ENCODE data around the gene TSEN2.
"Not testable (repeated sequence)": the region's sequence is repeated elsewhere in the genome, so short reads cannot be mapped to it uniquely, and the experiment has no call there.

TSEN2 gene

GRCh38 chr3:12472796-12473195, 11.5 kb upstream of the TSEN2 start:
- peak; percentile 40 for DNase-seq

- DNase-seq = peak; percentile 85
These were observed 10.8 kb upstream of the TSEN2 start for GRCh38 chr3:12473511-12473910.

- no peak for DNase-seq
These were observed 7.9 kb upstream of the TSEN2 start for GRCh38 chr3:12476238-12476897.

- no peak for DNase-seq
These were observed 7.0 kb upstream of the TSEN2 start for GRCh38 chr3:12477256-12477655.

GRCh38 chr3:12478326-12478725, 6.0 kb upstream of the TSEN2 start:
- no peak for DNase-seq

GRCh38 chr3:12479198-12479597, 5.1 kb upstream of the TSEN2 start:
- DNase-seq = not testable (repeated sequence)

- peak; percentile 77 for DNase-seq
These were observed 4.3 kb upstream of the TSEN2 start for GRCh38 chr3:12479919-12480427.

- DNase-seq = no peak
These were observed 870 bp upstream of the TSEN2 start for GRCh38 chr3:12483410-12483809.

- DNase-seq = no peak
These were observed 445 bp upstream of the TSEN2 start for GRCh38 chr3:12483872-12484197.

GRCh38 chr3:12484983-12485327, 675 bp downstream of the TSEN2 start:
- no peak for DNase-seq

GRCh38 chr3:12486001-12486400, 1.7 kb downstream of the TSEN2 start:
- no peak for DNase-seq

GRCh38 chr3:12486916-12487315, 2.6 kb downstream of the TSEN2 start:
- DNase-seq = no peak

- no peak for DNase-seq
These were observed 3.1 kb downstream of the TSEN2 start for GRCh38 chr3:12487336-12487735.

- DNase-seq = no peak
These were observed 3.5 kb downstream of the TSEN2 start for GRCh38 chr3:12487786-12488185.

- DNase-seq = no peak
These were observed 5.1 kb downstream of the TSEN2 start for GRCh38 chr3:12489368-12489767.

GRCh38 chr3:12489832-12490231, 5.6 kb downstream of the TSEN2 start:
- no peak for DNase-seq

- DNase-seq = no peak
These were observed 6.3 kb downstream of the TSEN2 start for GRCh38 chr3:12490547-12490946.

GRCh38 chr3:12495749-12496452, 11.6 kb downstream of the TSEN2 start:
- DNase-seq = no peak

GRCh38 chr3:12496453-12496761, 12.1 kb downstream of the TSEN2 start:
- no peak for DNase-seq

GRCh38 chr3:12499474-12499873, 15.2 kb downstream of the TSEN2 start:
- DNase-seq = no peak

- no peak for DNase-seq
These were observed 17.2 kb downstream of the TSEN2 start for GRCh38 chr3:12501360-12502020.

- no peak for DNase-seq
These were observed 19.1 kb downstream of the TSEN2 start for GRCh38 chr3:12503126-12503957.

- DNase-seq = no peak
These were observed 22.0 kb downstream of the TSEN2 start for GRCh38 chr3:12506201-12506709.

Measured in activated CD4-positive, alpha-beta T cell treated with anti-CD3 and anti-CD28 coated beads, Interleukin-10, Interleukin-2, amounts not matched to agents 100 ng/mL and 50 ng/mL, durations not matched to agents 16 hours and 8 hours (primary cell).